HepG2 (cell line): Measurements from ENCODE around the gene CAPN7. TPM values are rescaled to one million over a fixed set of nuclear protein-coding genes. Genes with fewer than 3 reads are reported as not detected.
A peak's percentile ranks its signal among the peaks of the same experiment; 100 is the strongest.

Experiments used
- CBFB ChIP-seq: sonication (generic); formaldehyde crosslinking; IDR thresholded peaks from 2 replicates; pipeline ENCODE4 v1.4.0; 2020; ENCODE audit warnings: missing genetic modification reagents
- CHD2 ChIP-seq: IDR thresholded peaks from 2 replicates; pipeline ENCODE4 v1.6.1; 2011; ENCODE audit warnings: low read depth, low read length, improper control_type of control experiment
- CHD4 ChIP-seq: fragments of 200-600 bp; sonication (generic); IDR thresholded peaks from 2 replicates; pipeline ENCODE4 v1.7.0; 2017; ENCODE audit warnings: mild to moderate bottlenecking, low read length, borderline replicate concordance
- GLMP ChIP-seq: sonication (generic); formaldehyde crosslinking; IDR thresholded peaks from 2 replicates; pipeline ENCODE4 v1.9.0; 2021; ENCODE audit warnings: missing genetic modification reagents, mild to moderate bottlenecking, borderline replicate concordance
- HDAC2 ChIP-seq: sonication (generic); formaldehyde crosslinking; IDR thresholded peaks from 2 replicates; pipeline ENCODE4 v1.4.0; 2020; ENCODE audit warnings: missing genetic modification reagents
- NR2C2 ChIP-seq: sonication (generic); formaldehyde crosslinking; IDR thresholded peaks from 2 replicates; pipeline ENCODE4 v1.4.0; 2020; ENCODE audit warnings: missing genetic modification reagents, mild to moderate bottlenecking, moderate library complexity, borderline replicate concordance
- PATZ1 ChIP-seq: sonication (generic); formaldehyde crosslinking; IDR thresholded peaks from 2 replicates; pipeline ENCODE4 v1.4.0; 2020; ENCODE audit warnings: missing genetic modification reagents
- POLR2A ChIP-seq, 2 experiments: IDR thresholded peaks; 2 replicates each; pipeline ENCODE4 v1.6.1; 2011; ENCODE audit warnings: low read depth in 2 of 2, low read length in 2 of 2, mild to moderate bottlenecking in 1 of 2, moderate library complexity in 1 of 2; ENCODE audit not compliant: insufficient read depth in 1 of 2
- RFX5 ChIP-seq: IDR thresholded peaks from 2 replicates; pipeline ENCODE4 v1.6.1; 2011; ENCODE audit warnings: low read depth, low read length, improper control_type of control experiment
- RXRA ChIP-seq: sonication (generic); formaldehyde crosslinking; IDR thresholded peaks from 2 replicates; pipeline ENCODE4 v1.5.1; 2020; ENCODE audit warnings: missing genetic modification reagents
- SALL1 ChIP-seq: sonication (generic); formaldehyde crosslinking; IDR thresholded peaks from 2 replicates; pipeline ENCODE4 v1.8.0; 2022; ENCODE audit warnings: mild to moderate bottlenecking, missing genetic modification reagents
- SETDB1 ChIP-seq: sonication (generic); formaldehyde crosslinking; IDR thresholded peaks from 2 replicates; pipeline ENCODE4 v1.5.1; 2020; ENCODE audit warnings: missing genetic modification reagents, mild to moderate bottlenecking, borderline replicate concordance
- SRY ChIP-seq: sonication (generic); formaldehyde crosslinking; IDR thresholded peaks from 2 replicates; pipeline ENCODE4 v1.8.0; 2022; ENCODE audit warnings: mild to moderate bottlenecking, missing genetic modification reagents
- TBX2 ChIP-seq: sonication (generic); formaldehyde crosslinking; IDR thresholded peaks from 2 replicates; pipeline ENCODE4 v1.5.0; 2020; ENCODE audit warnings: missing genetic modification reagents, mild to moderate bottlenecking, borderline replicate concordance
- TGIF2 ChIP-seq: IDR thresholded peaks from 2 replicates; pipeline ENCODE4 v1.6.1; 2016; ENCODE audit warnings: control low read depth, missing compliant biosample characterization
- THAP11 ChIP-seq: IDR thresholded peaks from 2 replicates; pipeline ENCODE4 v1.6.1; 2016; ENCODE audit warnings: missing biosample characterization, missing genetic modification reagents
- TRIM24 ChIP-seq: sonication (generic); formaldehyde crosslinking; IDR thresholded peaks from 2 replicates; pipeline ENCODE4 v1.8.0; 2022; ENCODE audit warnings: mild to moderate bottlenecking, missing genetic modification reagents
- ZFP37 ChIP-seq: sonication (generic); formaldehyde crosslinking; IDR thresholded peaks from 2 replicates; pipeline ENCODE4 v1.4.0; 2020; ENCODE audit warnings: missing genetic modification reagents, borderline replicate concordance
- ZNF329 ChIP-seq: sonication (generic); formaldehyde crosslinking; IDR thresholded peaks from 2 replicates; pipeline ENCODE4 v1.9.0; 2021; ENCODE audit warnings: low read depth, mild to moderate bottlenecking, missing genetic modification reagents
- ZNF7 ChIP-seq: IDR thresholded peaks from 2 replicates; pipeline ENCODE4 v1.6.1; 2016; ENCODE audit warnings: missing biosample characterization, missing genetic modification reagents
- ZNF720 ChIP-seq: sonication (generic); formaldehyde crosslinking; IDR thresholded peaks from 2 replicates; pipeline ENCODE4 v1.4.0; 2020; ENCODE audit warnings: missing genetic modification reagents
- ZNF775 ChIP-seq: sonication (generic); formaldehyde crosslinking; IDR thresholded peaks from 2 replicates; pipeline ENCODE4 v1.4.0; 2020; ENCODE audit warnings: missing genetic modification reagents, mild to moderate bottlenecking, moderate library complexity, borderline replicate concordance
- polyA plus RNA-seq, 8 experiments: library from polyadenylated mRNA; depleted of rRNA in 3 of 8; stranded (reverse) in 7 of 8; unstranded in 1 of 8; fragments of >200 nt; fragmentation: Illumina TruSeq in 4 of 8; extraction: Trizol in 4 of 8; gene quantifications; 2 replicates each; pipeline versions ENCODE4 v1.2.1 to v1.2.3, GENCODE V29; 2011 to 2016; ENCODE audit warnings: low read depth in 4 of 8, missing spikeins in 1 of 8, mixed read lengths in 1 of 8; ENCODE audit not compliant: insufficient read depth in 1 of 8
- total RNA-seq, 5 experiments: library from RNA; depleted of rRNA; stranded (reverse); fragments of >200 nt; fragmentation: Illumina TruSeq; extraction: Trizol; gene quantifications; 2 replicates each; pipeline ENCODE4 v1.2.3, GENCODE V29; 2016; ENCODE audit warnings: low read depth in 1 of 5
- TF ChIP-seq, protein P1 (sequence below): sonication (generic); formaldehyde crosslinking; IDR thresholded peaks from 2 replicates; pipeline ENCODE4 v1.5.1; 2020; ENCODE audit warnings: mild to moderate bottlenecking, missing genetic modification reagents, moderate library complexity

Gene CAPN7
- total and polyA plus RNA-seq, 2 of the 13 experiments (the other 11 are each of a cell fraction or from before 2014, with no cell fraction given), result 16.7 to 36.8 TPM

GRCh38 chr3:15205934-15206661 is at the start of gene CAPN7 (continued):
- TF ChIP-seq RXRA (CRISPR knock-in tag) (peak; percentile 68), NR2C2 (CRISPR knock-in tag) (peak; percentile 44; the same call in 1 of the 2 replicates), CHD4 (no peak), CHD2 (peak; percentile 88), ZNF7 (0 out of 2 replicates have a peak, but pooled peaks have one; percentile 17), POLR2A (IDR thresholded peaks at IDR 0.05; ENCODE audit: insufficient read depth in 1 of 2, low read depth in 2 of 2, low read length in 2 of 2) (peak; percentile 83 to 91), RFX5 (no peak), SRY (CRISPR knock-in tag) (peak; percentile 91), ZFP37 (CRISPR knock-in tag) (no peak; the same call in 1 of the 2 replicates), ZNF775 (no peak), SETDB1 (CRISPR knock-in tag) (no peak), SALL1 (CRISPR knock-in tag) (peak; percentile 88), CBFB (CRISPR knock-in tag) (peak; percentile 60; the same call in 1 of the 2 replicates), ZNF720 (CRISPR knock-in tag) (no peak), TBX2 (peak; percentile 59; the same call in 1 of the 2 replicates), THAP11 (CRISPR knock-in tag) (peak; percentile 69), HDAC2 (peak; percentile 62), TGIF2 (CRISPR knock-in tag) (no peak), ZNF329 (CRISPR knock-in tag) (peak; percentile 71), TRIM24 (CRISPR knock-in tag) (no peak), PATZ1 (peak; percentile 19; the same call in 1 of the 2 replicates), GLMP (CRISPR knock-in tag) (no peak)
- TF ChIP-seq, protein P1, sequence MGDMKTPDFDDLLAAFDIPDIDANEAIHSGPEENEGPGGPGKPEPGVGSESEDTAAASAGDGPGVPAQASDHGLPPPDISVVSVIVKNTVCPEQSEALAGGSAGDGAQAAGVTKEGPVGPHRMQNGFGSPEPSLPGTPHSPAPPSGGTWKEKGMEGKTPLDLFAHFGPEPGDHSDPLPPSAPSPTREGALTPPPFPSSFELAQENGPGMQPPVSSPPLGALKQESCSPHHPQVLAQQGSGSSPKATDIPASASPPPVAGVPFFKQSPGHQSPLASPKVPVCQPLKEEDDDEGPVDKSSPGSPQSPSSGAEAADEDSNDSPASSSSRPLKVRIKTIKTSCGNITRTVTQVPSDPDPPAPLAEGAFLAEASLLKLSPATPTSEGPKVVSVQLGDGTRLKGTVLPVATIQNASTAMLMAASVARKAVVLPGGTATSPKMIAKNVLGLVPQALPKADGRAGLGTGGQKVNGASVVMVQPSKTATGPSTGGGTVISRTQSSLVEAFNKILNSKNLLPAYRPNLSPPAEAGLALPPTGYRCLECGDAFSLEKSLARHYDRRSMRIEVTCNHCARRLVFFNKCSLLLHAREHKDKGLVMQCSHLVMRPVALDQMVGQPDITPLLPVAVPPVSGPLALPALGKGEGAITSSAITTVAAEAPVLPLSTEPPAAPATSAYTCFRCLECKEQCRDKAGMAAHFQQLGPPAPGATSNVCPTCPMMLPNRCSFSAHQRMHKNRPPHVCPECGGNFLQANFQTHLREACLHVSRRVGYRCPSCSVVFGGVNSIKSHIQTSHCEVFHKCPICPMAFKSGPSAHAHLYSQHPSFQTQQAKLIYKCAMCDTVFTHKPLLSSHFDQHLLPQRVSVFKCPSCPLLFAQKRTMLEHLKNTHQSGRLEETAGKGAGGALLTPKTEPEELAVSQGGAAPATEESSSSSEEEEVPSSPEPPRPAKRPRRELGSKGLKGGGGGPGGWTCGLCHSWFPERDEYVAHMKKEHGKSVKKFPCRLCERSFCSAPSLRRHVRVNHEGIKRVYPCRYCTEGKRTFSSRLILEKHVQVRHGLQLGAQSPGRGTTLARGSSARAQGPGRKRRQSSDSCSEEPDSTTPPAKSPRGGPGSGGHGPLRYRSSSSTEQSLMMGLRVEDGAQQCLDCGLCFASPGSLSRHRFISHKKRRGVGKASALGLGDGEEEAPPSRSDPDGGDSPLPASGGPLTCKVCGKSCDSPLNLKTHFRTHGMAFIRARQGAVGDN, result peak; percentile 94
